ENCODE data around the gene SIGLEC10.

SIGLEC10 gene

DNA sequence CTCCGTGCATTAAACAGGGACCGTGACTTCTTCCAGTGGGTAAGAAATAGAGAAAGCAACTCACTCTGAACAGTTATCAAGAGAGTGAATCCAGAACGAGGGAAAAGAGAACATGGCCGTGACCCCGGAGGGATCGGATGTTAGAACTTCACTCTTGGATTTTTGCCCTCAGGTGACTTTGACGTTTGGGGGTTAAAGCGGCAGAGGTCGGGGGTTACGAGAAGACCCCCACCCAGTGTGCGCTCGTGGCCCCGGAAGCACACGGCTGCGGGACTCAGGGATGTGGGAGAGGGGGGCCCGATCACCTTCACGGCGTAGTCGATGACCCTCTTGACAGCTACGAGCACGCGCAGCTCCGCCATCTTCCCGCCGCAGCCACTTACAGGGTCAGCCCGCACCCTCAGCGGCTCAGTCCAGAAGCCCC is 51.5 kb downstream of the SIGLEC10 start, which contains the start of gene ETFB:
Gene ETFB, minus strand, starts transcription at position 424 of the 424 bp plus-strand sequence. Its CDS starts 62 bp downstream, at position 362.
- peaks cover 0 to 34% (median 25%) of the 10 kb centered on the region in 4 donors for H3K4me1 ChIP-seq
- intact Hi-C loops (cut with DNase I; ENCODE audit: low total_unique reads), result loop anchor here (1.0 to 10.0 kb wide), 2 partner anchors 26 to 319 kb away; no protein-coding TSS in a partner anchor

DNA sequence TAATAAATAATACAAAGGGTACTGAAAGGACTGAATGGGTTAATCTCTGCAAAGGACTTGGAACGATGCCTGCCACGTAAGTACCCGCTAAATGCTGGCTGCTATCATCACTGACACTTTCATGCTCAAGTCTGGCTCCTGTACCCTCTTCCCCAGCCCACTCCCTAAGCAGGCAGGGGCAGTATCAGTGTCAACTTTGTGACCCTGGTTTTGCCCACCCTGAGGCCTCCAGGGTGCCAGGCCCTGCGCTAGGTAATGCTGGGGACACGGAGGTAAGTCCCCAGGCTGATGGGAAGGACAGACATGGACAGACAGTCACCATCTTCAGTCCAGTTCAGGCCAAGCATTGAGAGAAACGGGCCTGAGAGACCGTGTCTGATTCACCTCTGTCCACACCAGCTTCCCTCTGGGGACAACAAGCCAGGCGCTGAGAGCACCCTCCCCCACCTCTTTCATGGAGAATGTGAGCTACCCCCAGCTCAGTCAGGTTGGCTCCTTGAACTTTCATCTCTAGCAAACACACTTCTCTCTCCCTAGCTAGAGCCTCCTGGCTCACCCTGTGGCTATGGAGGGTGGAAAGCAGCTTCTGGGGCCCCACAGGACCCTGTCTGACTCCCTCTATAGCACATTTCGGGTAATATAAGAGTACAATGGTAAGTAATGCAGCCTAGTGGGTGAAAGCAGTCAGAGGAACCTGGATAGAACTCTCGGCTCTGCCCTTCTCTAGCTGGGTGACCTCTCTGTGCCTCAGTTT is 52.1 kb downstream of the SIGLEC10 start:
- no peaks in the 10 kb centered on the region for H3K36me3 ChIP-seq
- H3K4me3 ChIP-seq, result peak overlapping the region; percentile 71 to 97
- TF ChIP-seq, protein P1, sequence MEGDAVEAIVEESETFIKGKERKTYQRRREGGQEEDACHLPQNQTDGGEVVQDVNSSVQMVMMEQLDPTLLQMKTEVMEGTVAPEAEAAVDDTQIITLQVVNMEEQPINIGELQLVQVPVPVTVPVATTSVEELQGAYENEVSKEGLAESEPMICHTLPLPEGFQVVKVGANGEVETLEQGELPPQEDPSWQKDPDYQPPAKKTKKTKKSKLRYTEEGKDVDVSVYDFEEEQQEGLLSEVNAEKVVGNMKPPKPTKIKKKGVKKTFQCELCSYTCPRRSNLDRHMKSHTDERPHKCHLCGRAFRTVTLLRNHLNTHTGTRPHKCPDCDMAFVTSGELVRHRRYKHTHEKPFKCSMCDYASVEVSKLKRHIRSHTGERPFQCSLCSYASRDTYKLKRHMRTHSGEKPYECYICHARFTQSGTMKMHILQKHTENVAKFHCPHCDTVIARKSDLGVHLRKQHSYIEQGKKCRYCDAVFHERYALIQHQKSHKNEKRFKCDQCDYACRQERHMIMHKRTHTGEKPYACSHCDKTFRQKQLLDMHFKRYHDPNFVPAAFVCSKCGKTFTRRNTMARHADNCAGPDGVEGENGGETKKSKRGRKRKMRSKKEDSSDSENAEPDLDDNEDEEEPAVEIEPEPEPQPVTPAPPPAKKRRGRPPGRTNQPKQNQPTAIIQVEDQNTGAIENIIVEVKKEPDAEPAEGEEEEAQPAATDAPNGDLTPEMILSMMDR (IDR thresholded peaks at IDR 0.05), result no peak
- peaks cover 0 to 34% (median 25%) of the 10 kb centered on the region in 4 donors for H3K4me1 ChIP-seq
- no peaks in the 10 kb centered on the region for H3K27me3 ChIP-seq
- peak overlapping the region; percentile 97 for H3K27ac ChIP-seq
- intact Hi-C loops (cut with DNase I; ENCODE audit: low total_unique reads), result loop anchor here (10.0 kb wide), 1 partner anchor 319 kb away; no protein-coding TSS in a partner anchor
- DNase-seq, result peak in 1 of 2 donors; percentile 40
- no peaks in the 10 kb centered on the region for H3K9me3 ChIP-seq

More for the DNA sequence above, 51.5 kb downstream of the SIGLEC10 start, which contains the start of gene ETFB:
- Histone ChIP-seq H3K36me3 (no peaks in the 10 kb centered on the region), H3K27ac (peak within 1 kb of the TSS; percentile 97), H3K27me3 (no peaks in the 10 kb centered on the region), H3K4me3 (peak within 1 kb of the TSS; percentile 71 to 97), H3K9me3 (no peaks in the 10 kb centered on the region)
- TF ChIP-seq, protein P1 (IDR thresholded peaks at IDR 0.05), result no peak
- DNase-seq, result no peak

DNA sequence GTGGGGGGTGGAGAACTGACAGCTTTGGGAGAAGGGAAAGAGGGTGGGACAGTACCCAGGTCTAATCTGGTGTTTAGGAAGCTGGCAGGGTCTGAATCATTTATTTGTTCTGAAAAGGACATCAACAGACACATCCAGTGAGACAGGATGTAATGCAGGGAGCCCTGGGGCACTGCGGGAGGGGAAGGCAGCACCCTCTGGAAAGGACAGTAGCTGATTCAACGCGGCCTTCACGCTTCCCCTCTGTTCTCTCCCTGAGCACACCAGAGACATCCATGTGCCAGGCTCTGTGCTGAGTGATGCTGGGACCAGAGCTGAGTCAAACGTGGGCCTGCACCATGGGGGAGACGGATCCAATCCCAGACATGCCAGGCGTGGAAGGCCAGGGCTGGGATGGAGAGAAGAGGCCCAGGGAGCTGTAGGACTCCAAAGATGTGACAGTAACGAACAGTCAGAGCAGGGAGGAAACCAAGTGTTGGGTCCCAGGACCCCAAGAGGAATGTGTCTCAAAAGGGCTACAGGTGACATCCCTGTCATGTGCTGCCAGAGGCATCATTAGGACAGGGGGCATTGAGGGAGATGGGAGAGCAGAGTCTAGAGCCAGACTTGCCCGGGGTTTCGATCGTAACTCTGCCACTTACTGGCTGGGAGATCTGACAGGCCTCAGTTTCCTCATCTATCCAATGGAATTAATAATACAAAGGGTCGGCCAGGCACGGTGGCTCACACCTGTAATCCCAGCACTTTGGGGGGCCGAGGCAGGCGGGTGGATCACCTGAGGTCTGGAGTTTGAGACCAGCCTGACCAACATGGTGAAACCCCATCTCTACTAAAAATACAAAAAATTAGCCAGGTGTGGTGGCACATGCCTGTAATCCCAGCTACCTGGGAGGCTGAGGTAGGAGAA is 53.0 kb downstream of the SIGLEC10 start:
- intact Hi-C loops (cut with DNase I; ENCODE audit: low total_unique reads), result loop anchor here (10.0 kb wide), 1 partner anchor 320 kb away; no protein-coding TSS in a partner anchor

DNA sequence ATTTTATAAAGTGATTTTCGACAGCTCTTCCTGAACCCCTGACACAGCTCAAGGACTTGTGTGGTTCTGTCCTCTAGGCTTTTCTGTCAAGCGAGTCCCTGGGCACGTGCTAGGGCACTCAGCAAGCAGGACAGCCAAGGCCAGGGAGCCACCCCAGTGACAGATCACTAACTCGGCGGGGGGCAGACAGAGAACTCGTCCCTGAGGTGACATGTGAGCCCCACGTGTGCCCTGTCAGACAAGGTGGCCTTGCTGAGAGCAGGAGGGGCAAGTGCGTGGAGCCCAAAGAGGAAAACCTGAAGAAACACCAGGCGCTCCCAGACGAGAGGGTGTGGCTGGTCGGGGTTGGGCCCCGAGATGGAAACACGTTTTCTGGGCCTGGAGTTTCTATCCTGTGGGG is 56.2 kb downstream of the SIGLEC10 start:
- Histone ChIP-seq H3K27ac (no peak overlapping the region), H3K36me3 (no peaks in the 10 kb centered on the region), H3K9me3 (no peaks in the 10 kb centered on the region), H3K4me3 (no peak overlapping the region), H3K4me1 (peaks cover 0 to 27% (median 18%) of the 10 kb centered on the region in 4 donors), H3K27me3 (no peaks in the 10 kb centered on the region)
- no peak for DNase-seq
- intact Hi-C loops (cut with DNase I; ENCODE audit: low total_unique reads), result loop anchor here (10.0 kb wide), 1 partner anchor 324 kb away; no protein-coding TSS in a partner anchor
- TF ChIP-seq, protein P1 (IDR thresholded peaks at IDR 0.05), result no peak

More for the DNA sequence above, 53.0 kb downstream of the SIGLEC10 start:
- peaks cover 0 to 34% (median 25%) of the 10 kb centered on the region in 4 donors for H3K4me1 ChIP-seq
- H3K27ac ChIP-seq, result peak overlapping the region in 1 of 2 donors; percentile 97
- TF ChIP-seq, protein P1 (IDR thresholded peaks at IDR 0.05), result no peak
- no peaks in the 10 kb centered on the region for H3K36me3 ChIP-seq
- H3K9me3 ChIP-seq, result no peaks in the 10 kb centered on the region
- no peaks in the 10 kb centered on the region for H3K27me3 ChIP-seq
- no peak overlapping the region for H3K4me3 ChIP-seq
- DNase-seq, result no peak
